HUES64 (cell line): ENCODE data around the gene SUFU.

Experiments
- H3K27ac ChIP-seq: 2 replicates; pipeline ENCODE4 v1.7.0; 2013; ENCODE audit warnings: low read depth, low read length, inconsistent platforms
- H3K27me3 ChIP-seq: 2 replicates; pipeline ENCODE4 v1.6.1; 2013; ENCODE audit warnings: mild to moderate bottlenecking, low read length; ENCODE audit not compliant: insufficient read depth
- H3K36me3 ChIP-seq: 2 replicates; pipeline ENCODE4 v1.6.1; 2013; ENCODE audit warnings: mild to moderate bottlenecking, low read length; ENCODE audit not compliant: insufficient read depth
- H3K4me1 ChIP-seq: 2 replicates; pipeline ENCODE4 v1.6.1; 2013; ENCODE audit warnings: mild to moderate bottlenecking, low read length, moderate library complexity; ENCODE audit not compliant: insufficient read depth
- H3K4me3 ChIP-seq: 2 replicates; pipeline ENCODE4 v1.5.1; 2013; ENCODE audit warnings: mild to moderate bottlenecking, low read length, moderate library complexity
- H3K9ac ChIP-seq: 2 replicates; pipeline ENCODE4 v1.6.1; 2013; ENCODE audit warnings: mild to moderate bottlenecking, low read depth, low read length
- H3K9me3 ChIP-seq: 2 replicates; pipeline ENCODE4 v1.6.1; 2013; ENCODE audit warnings: low read depth, low read length; ENCODE audit not compliant: insufficient read depth
- WGBS: fragments of 150-250, 120-280 bp; methylation state at CpG from one replicate; pipeline ENCODE4 v1.1.7; 2013; ENCODE audit warnings: missing lambda C conversion rate; 5-methylcytosine and 5-hydroxymethylcytosine counted together

The SUFU gene

GRCh38 chr10:102465466-102465865 is 38.3 kb upstream of the SUFU start:
- no peak overlapping the region for H3K27ac ChIP-seq
- H3K4me1 ChIP-seq, result peaks cover 17% of the 10 kb centered on the region
- no peaks in the 10 kb centered on the region for H3K9me3 ChIP-seq
- 66% methylated on average over 3 of the region's 3 CpGs for WGBS
- peaks cover 6% of the 10 kb centered on the region; the same call in 1 of the 2 replicates for H3K27me3 ChIP-seq
- H3K4me3 ChIP-seq, result no peak overlapping the region
- no peaks in the 10 kb centered on the region for H3K36me3 ChIP-seq
- H3K9ac ChIP-seq, result no peak overlapping the region

GRCh38 chr10:102467318-102467717 is 36.5 kb upstream of the SUFU start:
- WGBS, result 75% methylated on average over 6 of the region's 6 CpGs
- peaks cover 6% of the 10 kb centered on the region; the same call in 1 of the 2 replicates for H3K27me3 ChIP-seq
- peaks cover 3% of the 10 kb centered on the region; the same call in 1 of the 2 replicates for H3K36me3 ChIP-seq
- no peak overlapping the region for H3K27ac ChIP-seq
- H3K9me3 ChIP-seq, result no peaks in the 10 kb centered on the region
- H3K4me3 ChIP-seq, result no peak overlapping the region
- no peak overlapping the region for H3K9ac ChIP-seq
- H3K4me1 ChIP-seq, result peaks cover 12% of the 10 kb centered on the region

GRCh38 chr10:102467971-102468438 is 35.8 kb upstream of the SUFU start:
- Histone ChIP-seq H3K36me3 (peaks cover 3% of the 10 kb centered on the region; the same call in 1 of the 2 replicates), H3K4me1 (peaks cover 5% of the 10 kb centered on the region), H3K9me3 (no peaks in the 10 kb centered on the region), H3K9ac (no peak overlapping the region), H3K27me3 (no peaks in the 10 kb centered on the region), H3K27ac (no peak overlapping the region), H3K4me3 (no peak overlapping the region)
- WGBS, result 74% methylated on average over 6 of the region's 6 CpGs

- no peak overlapping the region for H3K27ac ChIP-seq
- WGBS, result 91% methylated on average over 9 of the region's 9 CpGs
These were observed 35.1 kb upstream of the SUFU start for GRCh38 chr10:102468683-102469082.

GRCh38 chr10:102470579-102471546 is 32.9 kb upstream of the SUFU start:
- Histone ChIP-seq H3K27ac (no peak overlapping the region), H3K9me3 (no peaks in the 10 kb centered on the region), H3K4me3 (no peak overlapping the region), H3K27me3 (no peaks in the 10 kb centered on the region), H3K36me3 (peaks cover 8% of the 10 kb centered on the region; the same call in 1 of the 2 replicates), H3K9ac (no peak overlapping the region), H3K4me1 (no peaks in the 10 kb centered on the region)
- 95% methylated on average over 35 of the region's 36 CpGs for WGBS

More at GRCh38 chr10:102468683-102469082, 35.1 kb upstream of the SUFU start:
- Histone ChIP-seq H3K9ac (no peak overlapping the region), H3K4me3 (no peak overlapping the region), H3K9me3 (no peaks in the 10 kb centered on the region), H3K36me3 (peaks cover 4% of the 10 kb centered on the region; the same call in 1 of the 2 replicates), H3K4me1 (peaks cover 2% of the 10 kb centered on the region), H3K27me3 (no peaks in the 10 kb centered on the region)

- H3K9ac ChIP-seq, result no peak overlapping the region
- no peak overlapping the region for H3K4me3 ChIP-seq
- H3K36me3 ChIP-seq, result peaks cover 11% of the 10 kb centered on the region; the same call in 1 of the 2 replicates
- H3K27me3 ChIP-seq, result no peaks in the 10 kb centered on the region
- no peaks in the 10 kb centered on the region for H3K4me1 ChIP-seq
- no peaks in the 10 kb centered on the region for H3K9me3 ChIP-seq
- H3K27ac ChIP-seq, result no peak overlapping the region
- WGBS, result 93% methylated on average over 27 of the region's 27 CpGs
These were observed 30.1 kb upstream of the SUFU start for GRCh38 chr10:102473445-102474331.

GRCh38 chr10:102475451-102476040 is 28.2 kb upstream of the SUFU start:
- no peak overlapping the region for H3K4me3 ChIP-seq
- no peaks in the 10 kb centered on the region for H3K4me1 ChIP-seq
- no peak overlapping the region for H3K27ac ChIP-seq
- peaks cover 18% of the 10 kb centered on the region for H3K36me3 ChIP-seq
- no peak overlapping the region for H3K9ac ChIP-seq
- H3K27me3 ChIP-seq, result no peaks in the 10 kb centered on the region
- no peaks in the 10 kb centered on the region for H3K9me3 ChIP-seq
- 94% methylated on average over 9 of the region's 9 CpGs for WGBS

GRCh38 chr10:102476466-102477141 is 27.2 kb upstream of the SUFU start:
- H3K27me3 ChIP-seq, result no peaks in the 10 kb centered on the region
- no peaks in the 10 kb centered on the region for H3K9me3 ChIP-seq
- H3K27ac ChIP-seq, result no peak overlapping the region
- no peaks in the 10 kb centered on the region for H3K4me1 ChIP-seq
- no peak overlapping the region for H3K4me3 ChIP-seq
- 91% methylated on average over 8 of the region's 9 CpGs for WGBS
- H3K36me3 ChIP-seq, result peaks cover 26% of the 10 kb centered on the region
- no peak overlapping the region for H3K9ac ChIP-seq

GRCh38 chr10:102479651-102480050 is 24.1 kb upstream of the SUFU start:
- no peaks in the 10 kb centered on the region for H3K4me1 ChIP-seq
- no peaks in the 10 kb centered on the region for H3K9me3 ChIP-seq
- no peak overlapping the region for H3K27ac ChIP-seq
- H3K36me3 ChIP-seq, result peaks cover 51% of the 10 kb centered on the region
- no peak overlapping the region for H3K9ac ChIP-seq
- no peak overlapping the region for H3K4me3 ChIP-seq
- no peaks in the 10 kb centered on the region for H3K27me3 ChIP-seq

- Histone ChIP-seq H3K9ac (no peak overlapping the region), H3K4me1 (no peaks in the 10 kb centered on the region), H3K27me3 (no peaks in the 10 kb centered on the region), H3K9me3 (no peaks in the 10 kb centered on the region), H3K36me3 (peaks cover 58% of the 10 kb centered on the region), H3K4me3 (no peak overlapping the region), H3K27ac (no peak overlapping the region)
- 95% methylated on average over 9 of the region's 9 CpGs for WGBS
These were observed 23.4 kb upstream of the SUFU start for GRCh38 chr10:102480396-102480795.
